ENCODE data around the gene BTBD3.

Gene BTBD3

DNA sequence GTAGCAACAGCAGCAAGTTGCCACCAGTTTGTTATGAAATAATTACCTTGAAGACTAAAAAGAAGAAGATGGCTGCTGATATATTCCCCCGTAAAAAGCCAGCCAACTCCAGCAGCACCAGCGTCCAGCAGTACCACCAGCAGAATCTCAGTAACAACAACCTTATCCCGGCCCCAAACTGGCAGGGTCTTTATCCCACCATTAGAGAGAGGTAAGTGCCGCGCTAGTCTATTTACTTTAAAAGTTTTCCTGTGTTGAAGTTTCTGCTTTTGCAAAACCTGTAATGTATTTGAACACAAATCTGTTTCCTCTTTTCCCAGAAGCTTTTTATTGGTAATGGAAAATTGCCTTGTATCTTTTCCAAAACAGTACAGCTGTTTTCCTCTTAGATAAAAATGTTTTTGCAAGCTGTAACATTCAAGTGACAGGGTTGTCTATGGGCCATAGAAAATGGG is 725 bp downstream of the BTBD3 start:
- no peak for DNase-seq

DNA sequence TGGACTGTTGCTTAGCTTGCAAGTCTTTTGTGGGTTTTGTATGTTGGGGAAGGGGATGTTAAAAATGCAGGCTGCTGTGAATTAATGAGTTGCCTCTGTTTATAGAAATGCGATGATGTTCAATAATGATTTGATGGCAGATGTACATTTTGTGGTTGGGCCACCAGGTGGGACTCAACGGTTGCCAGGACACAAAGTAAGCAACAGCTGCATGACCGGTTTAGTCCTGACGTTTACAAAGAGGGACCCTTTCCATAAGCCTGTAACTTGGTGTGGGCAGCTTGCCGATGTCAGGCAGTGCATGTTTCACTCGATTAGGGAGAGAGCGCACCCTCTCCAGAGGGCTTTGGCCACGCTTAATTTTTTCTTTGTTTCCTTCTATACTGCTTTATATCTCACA is 1.3 kb downstream of the BTBD3 start:
- no peak for DNase-seq

DNA sequence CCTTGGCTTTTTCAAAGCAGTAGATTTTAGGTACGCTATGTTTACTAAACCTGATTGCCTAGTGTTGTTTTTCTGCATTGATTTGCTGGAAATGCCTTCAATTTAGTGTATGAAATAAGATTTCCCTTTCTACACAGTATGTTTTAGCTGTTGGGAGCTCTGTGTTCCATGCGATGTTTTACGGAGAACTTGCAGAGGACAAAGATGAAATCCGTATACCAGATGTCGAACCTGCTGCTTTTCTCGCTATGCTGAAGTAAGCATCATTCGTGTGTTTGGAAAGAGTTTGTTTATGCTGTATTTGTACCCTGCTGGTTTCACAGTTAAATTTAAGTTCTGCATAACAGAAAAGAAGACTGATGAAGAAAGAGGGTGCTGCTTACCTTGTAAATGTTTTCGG is 1.9 kb downstream of the BTBD3 start:
- DNase-seq = no peak

DNA sequence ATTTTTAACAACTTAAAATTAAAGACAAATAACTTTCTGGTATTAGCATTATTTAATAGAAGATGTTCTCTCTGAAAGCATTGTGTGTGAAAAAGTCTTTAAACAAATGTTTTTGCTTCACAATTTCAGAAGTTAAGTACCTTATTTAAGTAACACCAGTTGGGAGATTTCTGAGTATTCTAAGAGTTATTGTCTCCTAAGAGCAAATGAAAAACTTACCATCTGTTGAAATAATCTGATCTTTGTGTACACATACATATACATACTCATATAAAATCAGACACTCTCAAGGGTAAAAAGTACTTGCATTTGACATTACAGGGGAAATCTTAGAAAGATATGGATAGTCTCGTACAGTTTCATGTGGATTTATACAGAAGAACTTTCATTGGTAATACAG is 2.4 kb downstream of the BTBD3 start:
- no peak for DNase-seq

DNA sequence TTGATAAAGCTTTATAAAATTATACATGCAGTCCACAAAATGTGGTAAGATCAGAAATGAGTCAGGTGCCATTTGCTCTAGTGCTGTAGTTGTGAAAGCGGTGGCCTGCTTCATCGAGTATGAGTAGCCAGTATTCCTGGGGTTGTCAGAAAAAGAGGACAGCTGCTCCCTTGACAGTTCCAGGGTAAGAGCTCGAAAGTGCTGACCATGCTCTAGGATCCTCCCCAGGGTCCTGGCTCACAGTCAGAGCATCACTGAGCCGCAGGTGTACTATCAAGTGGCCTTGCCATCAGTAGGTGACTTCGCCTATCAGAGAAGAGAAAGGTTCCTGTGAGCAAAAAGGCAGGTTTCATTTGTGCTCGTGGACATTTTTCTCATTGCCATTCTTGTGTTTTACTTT is 3.6 kb downstream of the BTBD3 start:
- no peak for DNase-seq

DNA sequence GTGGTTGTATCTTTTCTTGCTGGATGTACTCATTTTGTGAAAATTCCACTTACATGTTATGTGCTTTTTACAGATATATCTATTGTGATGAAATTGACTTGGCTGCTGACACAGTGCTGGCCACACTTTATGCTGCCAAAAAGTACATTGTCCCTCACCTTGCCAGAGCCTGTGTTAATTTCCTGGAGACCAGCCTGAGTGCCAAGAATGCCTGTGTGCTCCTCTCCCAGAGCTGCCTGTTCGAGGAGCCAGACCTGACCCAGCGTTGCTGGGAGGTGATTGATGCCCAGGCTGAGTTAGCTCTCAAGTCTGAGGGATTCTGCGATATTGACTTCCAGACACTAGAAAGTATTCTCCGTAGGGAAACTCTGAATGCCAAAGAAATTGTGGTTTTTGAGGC is 4.9 kb downstream of the BTBD3 start:
- no peak for DNase-seq

DNA sequence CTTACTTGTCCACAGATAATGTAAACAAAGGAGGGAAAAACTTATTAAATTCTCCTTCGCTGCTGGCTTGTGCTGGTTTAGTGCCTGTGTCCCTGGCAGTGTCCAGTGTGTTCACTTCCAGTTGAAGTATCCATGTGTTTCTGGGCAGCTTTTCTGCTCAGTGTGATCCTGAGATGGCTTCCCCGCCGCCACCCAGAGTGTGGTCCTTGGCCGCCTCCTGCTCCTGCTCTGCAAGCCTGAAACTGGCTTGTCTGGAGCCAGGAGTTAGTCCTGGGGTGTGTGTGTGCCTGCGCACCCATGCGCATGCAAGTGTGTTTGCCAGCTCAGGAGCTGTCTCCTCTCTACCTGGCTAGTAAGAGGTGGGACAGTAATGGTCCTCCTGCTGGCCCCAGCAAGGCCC is 7.2 kb downstream of the BTBD3 start:
- DNase-seq = no peak

DNA sequence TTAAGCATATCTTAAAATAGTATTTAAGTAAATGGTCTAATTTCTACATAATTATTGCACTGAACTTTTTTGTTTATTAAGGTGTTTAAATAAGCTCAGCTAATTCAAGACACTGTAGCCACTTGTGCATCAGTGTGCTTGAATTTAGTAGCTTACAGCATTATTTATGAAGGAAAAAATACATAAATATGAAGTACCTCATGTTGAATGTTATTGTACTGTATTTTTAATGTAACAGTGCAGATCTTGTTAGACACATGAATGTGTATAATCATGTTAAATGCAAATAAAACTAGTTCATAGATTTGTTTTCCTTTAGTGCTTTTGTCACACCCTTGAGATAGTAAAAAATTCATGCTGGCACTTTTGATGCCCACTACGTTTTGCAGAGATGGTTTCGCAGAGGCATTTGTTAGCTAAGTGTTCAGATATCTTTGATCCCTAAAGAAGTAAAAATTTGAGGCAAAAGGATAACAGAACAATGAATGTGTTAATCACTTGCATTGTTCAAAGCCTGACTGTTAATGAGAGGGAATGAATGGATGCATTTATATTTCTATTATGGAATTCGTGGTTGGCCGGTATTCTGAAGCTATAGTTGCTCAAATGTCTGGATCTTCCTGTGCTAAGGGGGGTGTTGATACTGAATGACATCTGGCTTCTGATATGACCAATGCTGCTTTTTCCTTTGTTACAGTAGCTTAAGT is 8.8 kb downstream of the BTBD3 start:
- DNase-seq = no peak

DNA sequence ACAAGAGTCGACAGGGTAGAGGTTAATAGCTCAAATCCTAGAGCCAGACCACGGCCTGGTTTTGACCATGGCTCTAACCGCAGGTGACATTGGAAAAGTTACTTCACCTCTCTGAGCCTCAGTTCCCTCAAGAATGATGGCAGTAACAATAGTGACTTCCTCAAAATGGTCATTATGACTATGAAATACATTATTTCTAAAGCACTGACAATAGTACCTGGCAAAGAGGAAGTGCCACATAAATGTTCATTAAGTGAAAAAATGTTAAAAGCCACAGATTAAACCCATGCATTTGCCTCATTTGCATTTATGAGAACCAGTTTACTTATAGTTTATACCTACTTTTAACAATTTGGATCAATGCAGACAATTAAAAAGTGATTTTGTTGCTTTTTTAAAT is 12.3 kb downstream of the BTBD3 start:
- DNase-seq = no peak

DNA sequence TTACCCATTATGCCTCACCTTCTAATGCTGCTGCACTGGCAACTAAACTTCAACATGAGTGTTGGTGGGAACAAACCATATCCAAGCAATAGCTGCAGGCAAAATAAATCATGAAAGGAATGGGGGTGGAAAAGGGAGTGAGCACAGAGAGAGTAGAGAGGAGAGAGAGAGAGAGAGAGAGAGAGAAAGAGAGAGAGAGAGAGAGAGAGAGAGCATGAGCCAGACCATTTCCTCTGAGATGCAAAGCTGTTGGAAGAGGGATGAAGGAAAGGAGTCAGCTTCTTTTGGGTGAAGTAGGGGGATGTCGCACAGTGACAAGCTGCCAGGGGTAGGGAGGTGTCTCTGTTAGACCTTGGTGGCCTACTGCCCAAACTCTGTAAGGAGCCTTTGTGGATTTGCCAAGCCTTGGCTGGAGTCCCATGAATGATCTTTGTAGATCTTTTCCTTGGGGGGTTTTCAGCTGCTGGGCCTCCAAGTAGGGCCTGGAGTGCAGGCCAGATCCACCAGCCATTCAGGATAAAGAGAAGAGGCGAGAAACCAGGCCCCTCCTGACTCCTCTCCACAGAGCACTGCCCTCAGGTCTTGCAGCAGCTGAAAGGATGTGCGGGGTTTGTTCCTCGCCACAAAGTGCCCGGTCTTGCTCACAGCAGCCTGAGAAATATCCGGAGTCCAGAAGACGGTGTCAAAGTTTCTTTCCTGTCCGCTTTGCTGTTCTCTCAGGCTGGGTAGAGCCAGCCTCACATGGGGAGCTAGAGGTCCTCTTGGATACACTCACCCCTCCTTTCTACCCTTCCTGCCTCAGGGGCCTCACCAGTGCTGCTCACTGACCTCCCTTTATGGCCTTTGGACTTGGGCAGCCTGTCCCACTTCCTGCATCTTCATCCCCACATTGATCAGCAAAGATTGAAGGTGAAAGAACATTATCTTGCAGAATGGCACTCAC is 17.8 kb downstream of the BTBD3 start:
- DNase-seq = no peak

DNA sequence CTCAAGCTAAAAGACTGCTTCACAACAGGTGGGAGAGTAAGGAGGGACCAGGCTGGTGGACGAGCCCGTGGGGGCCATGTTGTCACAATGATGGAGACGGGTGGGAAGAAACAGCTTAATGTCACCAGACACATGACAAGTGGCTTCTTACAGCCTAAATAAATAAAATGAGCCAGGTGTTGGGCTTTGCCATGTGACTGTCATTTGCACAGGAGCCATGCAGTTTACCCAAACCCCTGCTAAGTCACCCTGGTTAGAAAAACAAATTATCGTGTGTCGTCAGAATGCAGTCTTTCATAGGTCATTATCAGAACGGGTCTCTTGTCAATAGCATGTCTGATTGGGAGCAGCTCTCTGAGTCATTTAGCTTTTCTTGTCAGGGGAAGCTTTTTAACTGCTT is 18.5 kb downstream of the BTBD3 start:
- DNase-seq = no peak

DNA sequence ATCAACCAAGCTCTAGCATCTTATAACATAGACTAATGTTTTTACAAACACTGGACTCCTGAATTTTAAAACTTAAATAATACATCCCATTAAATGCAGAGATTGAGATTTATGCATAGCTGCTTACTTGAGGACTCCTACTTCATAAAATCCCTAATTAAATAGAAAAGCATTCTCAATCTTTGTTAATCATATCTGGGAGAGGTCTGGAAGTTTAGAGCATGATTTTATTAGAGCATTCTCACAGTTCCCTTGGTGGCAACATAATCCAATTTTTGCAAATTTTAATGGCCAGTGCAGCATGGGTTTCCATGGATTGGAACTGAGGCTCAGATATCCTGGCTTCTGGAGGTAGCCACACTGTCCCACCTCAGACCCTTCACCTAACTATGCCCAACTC is 19.5 kb downstream of the BTBD3 start:
- DNase-seq = no peak

DNA sequence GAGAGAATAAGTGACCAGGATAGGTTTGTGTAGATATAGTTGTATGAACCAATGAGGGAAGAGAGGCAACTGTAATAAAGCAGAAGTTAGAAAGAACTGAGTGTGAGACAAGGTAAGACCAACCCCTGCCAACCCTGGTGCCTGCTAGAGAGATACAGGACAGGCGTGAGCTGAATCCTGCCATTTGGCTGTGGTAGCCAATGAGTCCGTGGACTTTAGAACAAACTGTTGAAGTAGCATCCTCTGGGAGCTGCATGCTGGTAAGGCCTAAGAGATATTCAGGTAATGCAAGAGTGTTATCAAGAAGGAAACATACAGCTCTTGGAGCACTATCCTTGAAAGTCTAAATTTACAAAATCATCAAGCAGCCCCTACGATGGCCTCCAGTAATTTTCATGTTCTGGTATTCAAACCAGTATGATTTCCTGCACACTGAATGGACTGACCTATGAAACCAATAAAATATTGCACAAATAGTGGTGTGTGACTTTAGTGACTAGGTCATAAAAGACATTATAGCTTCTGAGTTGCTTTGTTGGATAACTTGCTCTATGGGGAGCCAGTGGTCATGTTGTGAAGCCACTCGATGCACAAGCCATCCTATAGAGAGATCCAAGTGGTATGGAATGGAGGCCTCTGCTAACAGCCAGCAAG is 24.0 kb downstream of the BTBD3 start:
- no peak for DNase-seq

DNA sequence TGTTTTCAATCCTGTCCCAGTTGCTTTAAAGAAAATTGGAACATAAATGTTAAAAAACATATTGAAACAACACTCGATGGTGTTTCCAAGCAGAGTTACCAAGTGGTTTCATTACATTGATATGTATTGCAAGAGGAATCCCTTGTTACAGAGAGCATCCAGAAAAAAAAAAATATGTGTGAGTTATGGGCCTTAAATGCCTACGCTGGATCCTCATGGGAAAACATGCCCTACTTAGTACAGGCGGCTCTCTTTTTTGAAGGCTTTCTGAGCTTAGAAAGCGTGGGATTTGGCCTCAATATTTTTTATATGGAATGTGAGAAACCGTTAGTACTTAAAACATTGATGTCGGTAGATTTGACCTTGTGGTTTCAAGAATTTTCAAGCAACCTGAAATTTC is 26.1 kb downstream of the BTBD3 start:
- no peak for DNase-seq

DNA sequence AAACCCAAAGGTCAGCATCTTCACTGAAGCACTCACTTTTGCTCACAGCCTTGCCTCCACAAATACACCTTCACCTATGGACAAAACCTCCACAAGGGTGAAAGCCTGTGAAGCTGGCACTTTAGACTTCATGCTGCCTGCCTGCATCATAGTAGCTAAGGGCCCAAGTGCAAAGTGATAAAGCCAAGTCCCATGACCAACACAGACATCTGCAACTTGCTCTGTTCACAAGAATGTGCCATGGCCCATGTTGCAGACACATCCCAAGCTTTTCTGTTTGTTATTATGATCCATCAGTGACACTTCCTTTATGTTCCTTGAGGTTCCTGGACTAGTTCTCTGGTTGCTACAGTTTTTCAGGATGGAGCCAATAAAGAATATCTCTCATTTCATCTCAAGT is 31.1 kb downstream of the BTBD3 start:
- DNase-seq = no peak

DNA sequence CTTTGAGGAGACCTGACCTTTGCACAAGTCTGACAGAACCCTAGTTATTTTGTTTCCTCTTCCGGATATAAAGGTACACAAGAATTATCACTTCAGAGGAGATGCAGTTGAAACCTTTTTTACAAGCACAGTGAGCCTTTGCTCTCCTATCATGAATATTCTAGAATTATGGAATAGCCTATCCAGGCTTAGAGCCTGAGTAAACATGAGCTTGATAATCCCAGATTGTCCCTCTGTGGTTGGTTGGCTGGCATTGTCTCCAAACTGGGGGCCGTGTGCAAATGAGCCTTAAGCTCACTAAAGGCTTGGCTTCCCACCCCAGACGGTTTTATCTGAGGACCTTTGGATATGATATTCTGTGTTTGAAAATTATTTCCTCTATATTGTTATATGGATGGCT is 32.0 kb downstream of the BTBD3 start:
- no peak for DNase-seq

DNA sequence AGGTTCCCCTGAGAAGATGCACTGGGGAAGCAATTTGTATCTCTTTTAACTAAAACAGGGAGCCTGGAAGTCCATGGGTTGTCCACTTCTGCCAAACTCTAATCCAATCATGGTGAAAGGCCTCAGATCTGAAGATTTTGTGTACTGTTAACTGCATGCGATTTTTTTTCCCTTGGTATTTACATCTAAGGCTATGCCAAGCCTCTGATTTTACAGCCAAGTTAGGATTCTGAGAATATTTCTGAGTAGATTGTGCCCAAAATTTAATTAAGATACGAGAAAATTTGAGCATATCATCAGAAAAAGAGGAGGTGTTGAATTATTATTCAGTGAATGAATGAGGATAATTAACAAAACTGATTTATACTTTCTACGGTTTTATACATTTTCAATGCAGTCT is 34.0 kb downstream of the BTBD3 start:
- no peak for DNase-seq

DNA sequence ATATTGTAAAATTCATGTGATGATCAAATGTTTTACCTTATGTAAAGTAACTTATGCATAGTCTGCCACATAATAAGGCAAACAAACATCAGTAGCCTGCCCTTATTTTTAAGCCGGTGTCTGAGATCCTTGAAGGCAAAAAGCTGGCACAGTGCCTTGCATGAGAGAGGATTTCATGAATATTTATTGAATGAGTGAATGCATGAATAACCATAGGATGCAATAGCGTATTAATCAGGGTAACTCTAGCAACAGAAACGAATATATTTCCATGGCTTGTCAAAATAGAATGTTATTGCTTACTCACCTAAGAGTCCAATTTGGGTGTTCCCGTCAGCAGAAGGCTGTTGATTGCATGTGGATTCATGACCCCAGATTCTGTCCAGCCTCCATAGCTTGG is 34.9 kb downstream of the BTBD3 start:
- no peak for DNase-seq

DNA sequence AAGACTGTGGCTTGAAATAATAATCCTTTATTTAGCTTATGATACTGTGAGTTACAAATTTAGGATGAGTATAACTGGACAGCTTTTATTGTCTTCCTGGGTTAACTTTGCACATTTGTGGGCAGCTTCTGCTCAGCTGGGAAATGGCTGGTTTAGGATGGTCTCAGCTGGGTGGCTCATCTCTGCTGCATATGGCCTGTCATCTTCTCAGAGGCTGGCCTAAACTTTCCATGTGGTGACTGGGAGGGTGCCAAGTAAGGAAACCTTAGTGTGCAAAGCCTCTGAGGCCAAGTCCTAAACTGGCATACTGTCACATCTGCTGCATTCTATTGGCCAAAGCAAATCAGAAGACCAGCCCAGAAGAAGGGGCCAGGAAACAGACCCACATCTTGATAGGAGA is 40.2 kb downstream of the BTBD3 start:
- DNase-seq = no peak

DNA sequence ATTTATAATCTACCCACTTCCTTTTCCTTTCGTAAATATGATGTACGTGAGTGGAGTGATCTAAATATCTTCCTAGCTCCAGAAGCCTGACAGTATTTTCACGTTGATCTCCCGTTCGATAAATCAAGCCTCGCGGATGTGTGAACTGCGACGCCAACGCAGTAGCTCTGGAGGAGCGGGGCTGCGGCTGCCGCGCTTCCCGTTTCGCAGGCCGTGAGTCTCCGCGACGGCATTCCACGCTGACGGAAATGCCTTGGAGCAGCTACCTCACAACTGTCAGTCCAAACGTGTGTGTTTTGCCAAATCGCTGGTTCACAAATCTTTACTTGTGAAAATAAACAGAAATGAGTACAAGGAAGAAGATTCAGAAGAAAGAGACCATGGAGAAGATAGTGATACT is 41.2 kb downstream of the BTBD3 start:
- no peak for DNase-seq

DNA sequence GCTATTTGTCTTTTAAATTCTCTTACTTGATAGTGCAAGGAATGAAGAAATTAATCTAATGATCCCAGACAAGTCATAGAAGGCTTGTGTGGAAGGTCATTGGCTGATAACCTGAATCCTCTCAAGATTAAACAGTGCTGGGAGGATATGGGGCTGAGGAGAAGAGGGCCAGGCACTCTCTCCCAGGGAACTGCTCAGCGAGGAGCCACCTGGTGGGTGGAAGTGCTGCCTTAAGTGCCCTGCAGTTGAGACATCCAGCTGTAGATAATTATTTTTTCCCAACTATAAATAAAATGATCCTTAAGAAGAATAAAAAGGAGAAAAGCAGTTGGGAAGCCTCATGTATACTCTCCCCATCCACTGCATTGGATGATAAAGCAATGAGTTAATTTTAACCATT is 47.9 kb downstream of the BTBD3 start:
- no peak for DNase-seq

DNA sequence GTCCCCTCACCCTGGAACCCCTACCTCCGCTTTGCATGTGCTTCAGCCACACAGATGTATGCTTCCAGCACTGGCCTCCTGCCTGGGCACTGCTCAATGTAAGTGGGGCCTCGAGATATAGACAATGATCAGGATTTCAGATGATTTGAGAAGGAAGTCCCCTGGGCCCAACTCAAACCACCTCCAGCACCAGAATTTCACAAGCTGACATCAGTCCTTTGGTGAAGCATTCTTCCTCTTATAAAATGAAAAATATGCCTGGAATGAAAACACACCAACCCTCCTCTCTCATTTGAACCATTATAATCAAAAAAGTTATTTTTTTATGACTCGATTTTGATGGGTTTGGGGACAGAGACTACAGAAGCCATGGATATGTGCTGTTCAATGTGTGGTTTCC is 48.5 kb downstream of the BTBD3 start:
- DNase-seq = no peak

DNA sequence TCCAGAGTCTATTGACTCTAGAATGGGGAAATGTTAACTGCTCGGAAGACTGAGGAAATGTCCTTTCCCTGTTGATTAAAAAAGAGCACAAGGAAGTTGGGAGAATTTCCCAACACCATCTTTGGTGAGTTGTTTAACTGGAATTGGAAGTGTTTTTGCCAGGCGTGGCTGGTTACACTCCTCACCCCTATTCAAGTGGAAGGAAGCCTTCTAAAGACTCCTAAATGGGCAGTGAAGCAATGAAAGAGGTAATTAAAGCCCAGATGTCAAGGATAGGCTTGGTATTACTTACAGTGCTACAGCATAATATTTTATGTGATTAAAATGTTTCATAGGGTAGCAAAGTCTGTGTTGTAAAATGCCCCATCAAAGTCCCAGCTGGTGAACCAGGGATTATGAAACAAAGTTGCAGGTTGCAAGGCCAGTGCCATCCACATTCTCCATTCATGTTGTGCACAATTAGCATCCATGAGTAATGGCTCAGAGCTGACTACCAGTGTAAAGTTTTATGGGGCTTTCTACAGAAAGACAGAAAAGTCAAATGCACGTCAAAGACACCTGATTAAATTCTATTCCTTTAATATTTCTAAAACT is 52.6 kb downstream of the BTBD3 start:
- DNase-seq = no peak

DNA sequence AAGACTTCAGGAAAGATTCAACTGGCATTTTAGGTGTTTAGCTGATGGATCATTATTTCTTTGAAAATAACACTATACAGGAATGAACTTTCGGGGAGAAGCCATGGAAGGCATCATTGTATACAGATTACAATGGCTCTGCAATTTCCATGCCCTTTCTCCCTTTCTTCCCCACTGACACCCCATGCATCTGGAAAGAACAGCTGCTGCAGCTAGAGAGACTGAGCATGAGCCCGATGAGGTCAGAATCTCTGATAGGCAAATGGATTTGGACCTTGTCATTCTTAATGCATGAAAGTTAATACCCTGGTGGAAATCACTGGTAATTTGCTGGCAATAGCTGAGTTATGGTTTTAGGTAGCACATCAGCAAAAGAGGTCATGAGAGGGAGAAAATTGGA is 54.8 kb downstream of the BTBD3 start:
- no peak for DNase-seq
